Measurements from ENCODE around the gene CAMK2N2.

- TF ChIP-seq CTCF (IDR thresholded peaks at IDR 0.05; ENCODE audit: insufficient read depth, low read length) = no peak
- no peak for TF ChIP-seq POLR2AphosphoS5 (IDR thresholded peaks at IDR 0.05; ENCODE audit: low read depth)
- TF ChIP-seq REST (IDR thresholded peaks at IDR 0.05; ENCODE audit: insufficient replicate concordance, low read depth) = no peak
- TF ChIP-seq SPI1 (IDR thresholded peaks at IDR 0.05; ENCODE audit: borderline replicate concordance, low read depth) = no peak
Observed at GRCh38 chr3:184230081-184230602, 31.2 kb downstream of the CAMK2N2 start.

Measured in HL-60 (cell line).